Stimulated activated CD8-positive, alpha-beta memory T cell treated with anti-CD3 and anti-CD28 coated beads, Interleukin-4, amount 100 ng/mL, for 4 hours (primary cell): ENCODE measurements around the gene ZBED1.
"Not testable (repeated sequence)": the region's sequence is repeated elsewhere in the genome, so short reads cannot be mapped to it uniquely, and the experiment has no call there.

Experiments
- DNase-seq, 2 donors: peaks; one replicate each; pipeline ENCODE4 v3.0.0-alpha.2; 2020; ENCODE audit warnings: low read depth in 2 of 2, low spot score in 1 of 2

ZBED1 gene

GRCh38 chrX:2457289-2458133 is 43.3 kb downstream of the ZBED1 start:
- no peak for DNase-seq

GRCh38 chrX:2456091-2456490 is 44.7 kb downstream of the ZBED1 start:
- DNase-seq, result not testable (repeated sequence)

DNA sequence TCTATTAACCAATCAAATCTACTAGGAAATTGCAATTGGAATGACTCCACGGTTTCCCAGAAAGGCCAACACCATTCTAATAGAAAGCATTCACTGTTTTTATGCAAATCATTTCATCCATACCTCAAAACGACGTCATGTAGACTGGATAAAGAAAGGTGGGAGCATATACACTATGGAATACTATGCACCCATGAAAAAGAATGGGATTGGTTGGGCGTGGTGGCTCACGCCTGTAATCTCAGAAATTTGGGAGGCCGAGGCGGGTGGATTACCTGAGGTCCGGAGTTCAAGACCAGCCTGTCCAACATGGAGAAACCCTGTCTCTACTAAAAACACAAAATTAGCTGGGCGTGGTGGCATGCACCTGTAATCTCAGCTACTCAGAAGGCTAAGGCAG is 46.2 kb downstream of the ZBED1 start:
- not testable (repeated sequence) for DNase-seq

DNA sequence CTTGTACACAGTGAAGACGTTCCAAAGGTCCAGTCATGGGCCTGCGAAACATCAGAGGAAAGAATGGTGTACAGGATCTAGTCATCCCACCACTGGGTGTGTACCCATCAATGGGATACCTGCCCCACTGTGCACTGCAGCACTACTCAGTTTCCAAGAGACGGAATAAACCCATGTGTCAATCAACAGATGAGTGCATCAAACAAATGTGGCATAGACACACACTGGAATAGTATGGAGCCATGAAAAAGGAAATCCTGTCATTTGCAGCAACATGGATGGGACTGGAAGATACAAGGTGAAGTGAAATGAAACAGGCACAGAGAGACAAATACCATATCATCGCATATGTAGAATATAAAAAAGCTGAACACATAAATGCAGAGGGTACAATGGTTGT is 48.0 kb downstream of the ZBED1 start:
- no peak for DNase-seq

DNA sequence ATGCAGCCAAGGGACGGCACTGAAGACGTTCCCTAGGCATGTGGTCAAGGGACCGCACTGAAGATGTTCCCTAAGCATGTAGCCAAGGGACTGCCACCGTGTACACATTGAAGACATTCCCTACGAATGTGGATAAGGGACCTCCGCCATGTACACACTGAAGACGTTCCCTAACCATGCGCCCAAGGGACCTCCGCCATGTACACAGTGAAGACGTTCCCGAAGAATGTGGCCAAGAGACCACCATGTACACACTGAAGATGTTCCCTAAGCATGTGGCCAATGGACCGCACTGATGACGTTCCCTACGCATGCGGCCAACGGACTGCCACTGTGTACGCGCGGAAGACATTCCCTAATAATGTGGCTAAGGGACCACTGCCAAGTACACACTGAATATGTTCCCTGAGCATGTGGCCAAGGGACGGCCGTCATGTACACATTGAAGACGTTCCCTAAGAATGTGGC is 48.4 kb downstream of the ZBED1 start:
- no peak for DNase-seq

GRCh38 chrX:2451501-2452316 is 49.1 kb downstream of the ZBED1 start:
- DNase-seq, result no peak

- DNase-seq, result no peak
Measured at GRCh38 chrX:2450681-2451080, 50.1 kb downstream of the ZBED1 start.

DNA sequence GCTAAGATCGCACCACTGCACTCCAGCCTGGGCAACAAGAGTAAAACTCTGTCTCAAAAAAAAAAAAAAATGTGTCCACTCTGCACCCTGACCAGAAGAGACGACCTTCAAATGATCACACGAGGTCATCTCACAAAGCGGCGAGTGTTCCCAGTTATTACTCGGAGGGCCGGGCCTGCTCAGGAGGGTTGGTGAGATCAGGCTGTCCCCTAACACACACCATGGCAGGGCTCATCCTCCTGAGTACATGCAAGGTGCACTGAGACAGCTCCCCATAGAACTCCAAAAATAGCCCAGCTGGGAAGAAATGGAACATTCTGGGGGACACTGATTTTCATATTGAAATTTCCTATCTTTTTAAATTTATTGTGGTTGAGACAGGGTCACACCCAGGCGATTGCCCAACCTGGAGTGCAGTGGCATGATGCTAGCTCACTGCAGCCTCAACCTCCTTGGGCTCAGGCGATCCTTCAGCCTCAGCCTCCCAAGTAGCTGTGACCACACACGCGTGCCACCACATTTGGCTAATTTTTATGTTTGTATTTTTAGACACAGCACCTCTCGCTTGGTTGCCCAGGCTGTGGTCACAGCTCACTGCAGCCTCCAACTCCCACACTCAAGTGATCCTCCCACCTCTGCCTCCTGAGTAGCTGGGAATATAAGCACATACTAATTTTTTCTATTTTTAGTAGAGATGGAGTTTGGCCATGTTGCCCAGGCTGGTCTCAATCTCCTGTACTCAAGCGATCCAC is 51.5 kb downstream of the ZBED1 start:
- no peak for DNase-seq

GRCh38 chrX:2447484-2447883 is 53.3 kb downstream of the ZBED1 start:
- DNase-seq, result no peak

DNA sequence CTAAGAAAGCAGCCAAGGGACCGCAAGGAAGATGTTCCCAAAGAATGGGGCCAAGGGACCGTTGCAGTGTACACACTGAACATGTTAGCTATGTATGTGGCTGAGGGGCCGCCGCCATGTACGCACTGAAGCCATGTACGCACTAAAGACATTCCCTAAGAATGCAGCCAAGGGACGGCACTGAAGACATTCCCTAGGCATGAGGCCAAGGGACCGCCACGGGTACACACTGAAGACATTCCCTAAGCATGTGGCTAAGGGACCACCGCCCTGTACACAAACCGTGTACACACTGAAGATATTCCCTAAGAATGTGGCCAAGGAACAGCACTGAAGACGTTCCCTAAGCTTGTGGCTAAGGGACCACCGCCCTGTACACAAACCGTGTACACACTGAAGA is 54.0 kb downstream of the ZBED1 start:
- DNase-seq, result no peak

GRCh38 chrX:2445662-2446623 is 54.8 kb downstream of the ZBED1 start:
- no peak for DNase-seq

- no peak for DNase-seq
Measured at GRCh38 chrX:2442694-2443093, 58.1 kb downstream of the ZBED1 start.

DNA sequence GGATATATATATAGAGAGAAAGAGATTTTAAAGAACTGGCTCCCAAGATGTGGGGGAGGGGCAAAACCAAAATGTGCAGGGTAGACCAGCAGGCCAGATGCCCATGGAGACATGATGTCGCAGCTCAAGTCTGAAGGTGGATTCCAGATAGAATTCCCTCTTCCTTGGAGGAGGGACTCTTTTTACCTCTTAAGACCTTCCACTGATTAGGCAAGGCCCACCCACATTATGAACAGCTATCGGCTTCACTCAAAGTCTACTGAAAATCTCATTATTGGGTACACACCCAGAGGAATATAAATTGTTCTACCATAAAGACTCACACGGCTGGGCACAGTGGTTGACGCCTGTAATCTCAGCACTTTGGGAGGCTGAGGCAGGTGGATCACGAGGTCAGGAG is 59.3 kb downstream of the ZBED1 start:
- no peak for DNase-seq

DNA sequence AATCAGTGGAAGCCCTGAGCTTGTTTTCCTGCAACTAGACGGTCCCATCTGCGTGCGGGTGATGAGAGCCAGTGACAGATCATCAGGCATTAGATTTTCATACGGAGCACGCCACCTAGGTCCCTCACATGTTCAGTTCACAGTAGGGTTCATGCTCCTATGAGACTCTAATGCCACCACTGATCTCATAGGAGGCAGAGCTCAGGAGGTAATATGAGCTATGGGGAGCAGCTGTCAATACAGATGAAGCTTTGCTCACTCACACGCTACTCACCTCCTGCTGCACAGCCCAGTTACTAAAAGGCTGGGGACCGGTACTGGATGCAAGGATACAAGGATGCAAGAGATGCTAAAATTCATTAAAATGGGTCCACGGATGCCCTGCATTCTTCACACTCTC is 61.2 kb downstream of the ZBED1 start:
- DNase-seq, result no peak
